IMR-90 (cell line): ENCODE data around the gene SREK1IP1. TPM values are rescaled to one million over a fixed set of nuclear protein-coding genes. Genes with fewer than 3 reads are reported as not detected.

Experiments used
- ATAC-seq: fragments of 200-7000 bp; cut with Tn5 transposase; 2 replicates; pipeline ENCODE4 v1.9.1; 2020; ENCODE audit warnings: low read depth, mild to moderate bottlenecking, moderate library complexity
- BruUV-seq: library from RNA; stranded (reverse); fragments of 400-500 nt; replicated peaks from 2 replicates; lab custom pipeline; 2021; lab: Mats Ljungman, UMichigan
- CTCF ChIA-PET: fragments of 300-600 bp; formaldehyde crosslinking; extraction: SDS; loops from one replicate; lab custom pipeline; 2021; ENCODE audit warnings: antibody characterized with exemption; lab: Yijun Ruan, JAX
- POLR2A ChIA-PET: fragments of 300-600 bp; sonication (Branson Sonifier 250); formaldehyde crosslinking; loops from one replicate; lab custom pipeline; 2022; ENCODE audit warnings: antibody characterized with exemption; ENCODE audit not compliant: unreplicated experiment; lab: Charles Lee
- DNase-seq: peaks from one replicate; pipeline ENCODE4 v3.0.0; 2013
- H2AFZ ChIP-seq: replicated peaks from 2 replicates; pipeline ENCODE3; 2013; ENCODE audit warnings: low read length, mild to moderate bottlenecking; ENCODE audit not compliant: poor library complexity
- H2AK5ac ChIP-seq: 2 replicates; pipeline ENCODE4 v1.6.1; 2013; ENCODE audit warnings: low read depth, low read length, inconsistent platforms
- H2AK9ac ChIP-seq: replicated peaks from 2 replicates; pipeline ENCODE3; 2013; ENCODE audit warnings: mild to moderate bottlenecking, low read depth, low read length, moderate library complexity; ENCODE audit not compliant: poor library complexity
- H2BK120ac ChIP-seq: 2 replicates; pipeline ENCODE4 v1.6.1; 2013; ENCODE audit warnings: low read depth, low read length, inconsistent platforms
- H2BK15ac ChIP-seq: 3 replicates; pipeline ENCODE4 v1.6.1; 2013; ENCODE audit warnings: low read depth, low read length, inconsistent platforms
- H2BK20ac ChIP-seq: 2 replicates; pipeline ENCODE4 v1.6.1; 2013; ENCODE audit warnings: low read depth, mild to moderate bottlenecking, inconsistent platforms, low read length, moderate library complexity
- H2BK5ac ChIP-seq: 2 replicates; pipeline ENCODE4 v1.6.1; 2013; ENCODE audit warnings: mild to moderate bottlenecking, low read depth, low read length, inconsistent platforms; ENCODE audit not compliant: poor library complexity, severe bottlenecking
- H3K14ac ChIP-seq: replicated peaks from 2 replicates; pipeline ENCODE4 v1.6.1; 2013; ENCODE audit warnings: low read depth, low read length, inconsistent platforms
- H3K18ac ChIP-seq: 2 replicates; pipeline ENCODE4 v1.6.1; 2013; ENCODE audit warnings: low read depth, low read length, control low read depth
- H3K23ac ChIP-seq: 2 replicates; pipeline ENCODE4 v1.6.1; 2013; ENCODE audit warnings: low read depth, low read length, inconsistent platforms
- H3K27ac ChIP-seq: 2 replicates; pipeline ENCODE4 v1.5.1; 2013; ENCODE audit warnings: mild to moderate bottlenecking, control low read depth, low read length; ENCODE audit not compliant: insufficient read depth
- H3K27me3 ChIP-seq: 2 replicates; pipeline ENCODE4 v1.6.1; 2013; ENCODE audit warnings: low read length; ENCODE audit not compliant: control insufficient read depth, insufficient read depth
- H3K36me3 ChIP-seq: 2 replicates; pipeline ENCODE4 v1.6.1; 2013; ENCODE audit warnings: low read length, mixed read lengths; ENCODE audit not compliant: control insufficient read depth, insufficient read depth
- H3K4ac ChIP-seq: 2 replicates; pipeline ENCODE4 v1.6.1; 2013; ENCODE audit warnings: low read depth, low read length, inconsistent platforms
- H3K4me1 ChIP-seq: 2 replicates; pipeline ENCODE4 v1.6.1; 2013; ENCODE audit warnings: low read length, mixed read lengths; ENCODE audit not compliant: control insufficient read depth, insufficient read depth
- H3K4me2 ChIP-seq: 2 replicates; pipeline ENCODE4 v1.6.1; 2013; ENCODE audit warnings: low read depth, mild to moderate bottlenecking, control low read depth, low read length, moderate library complexity
- H3K4me3 ChIP-seq: 2 replicates; pipeline ENCODE4 v1.5.1; 2013; ENCODE audit warnings: low read depth, mild to moderate bottlenecking, control low read depth, low read length, moderate library complexity; ENCODE audit not compliant: insufficient read depth
- H3K56ac ChIP-seq: 2 replicates; pipeline ENCODE4 v1.6.1; 2013; ENCODE audit warnings: low read length, inconsistent platforms; ENCODE audit not compliant: insufficient read depth; ENCODE audit errors: extremely low read depth
- H3K79me1 ChIP-seq, 2 experiments: 2 replicates each; pipeline ENCODE4 v1.6.1; 2013; ENCODE audit warnings: low read length in 2 of 2, inconsistent platforms in 1 of 2, low read depth in 1 of 2
- H3K9ac ChIP-seq: 2 replicates; pipeline ENCODE4 v1.6.1; 2013; ENCODE audit warnings: low read depth, low read length, control low read depth
- H3K9me1 ChIP-seq: 2 replicates; pipeline ENCODE4 v1.6.1; 2013; ENCODE audit warnings: low read length, inconsistent platforms; ENCODE audit not compliant: insufficient read depth
- H3K9me3 ChIP-seq: 2 replicates; pipeline ENCODE4 v1.6.1; 2013; ENCODE audit warnings: low read length; ENCODE audit not compliant: control insufficient read depth, insufficient read depth
- H4K20me1 ChIP-seq: 2 replicates; pipeline ENCODE4 v1.6.1; 2013; ENCODE audit warnings: low read length, inconsistent platforms; ENCODE audit not compliant: insufficient read depth
- H4K5ac ChIP-seq: 2 replicates; pipeline ENCODE4 v1.6.1; 2013; ENCODE audit warnings: mild to moderate bottlenecking, low read depth, low read length, control low read depth
- H4K8ac ChIP-seq, 2 experiments: 2 replicates each; pipeline ENCODE4 v1.6.1; 2013; ENCODE audit warnings: low read depth in 2 of 2, low read length in 2 of 2, control low read depth in 1 of 2, inconsistent platforms in 1 of 2
- H4K91ac ChIP-seq: 2 replicates; pipeline ENCODE4 v1.6.1; 2013; ENCODE audit warnings: low read depth, low read length, inconsistent platforms; ENCODE audit not compliant: insufficient read depth
- BHLHE40 ChIP-seq: fragments of 150-350 bp; IDR thresholded peaks from 2 replicates; pipeline ENCODE4 v1.6.1; 2016; ENCODE audit warnings: mild to moderate bottlenecking, low read depth, low read length
- CEBPB ChIP-seq: IDR thresholded peaks from 2 replicates; pipeline ENCODE4 v1.6.1; 2012; ENCODE audit warnings: low read depth, low read length, improper control_type of control experiment
- CHD1 ChIP-seq: IDR thresholded peaks from 2 replicates; pipeline ENCODE4 v1.6.1; 2012; ENCODE audit warnings: low read depth, low read length, improper control_type of control experiment
- CTCF ChIP-seq: conservative IDR thresholded peaks from 2 replicates; pipeline ENCODE4 v1.5.1; 2012; ENCODE audit warnings: mild to moderate bottlenecking, low read depth, low read length, improper control_type of control experiment
- ELK1 ChIP-seq: fragments of 150-350 bp; IDR thresholded peaks from 2 replicates; pipeline ENCODE4 v1.6.1; 2016; ENCODE audit warnings: low read depth, mild to moderate bottlenecking, low read length, moderate library complexity, borderline replicate concordance
- FOS ChIP-seq: fragments of 150-350 bp; IDR thresholded peaks from 2 replicates; pipeline ENCODE4 v1.6.1; 2016; ENCODE audit warnings: low read depth, low read length
- MAFK ChIP-seq: IDR thresholded peaks from 2 replicates; pipeline ENCODE4 v1.6.1; 2012; ENCODE audit warnings: low read depth, low read length, improper control_type of control experiment
- MAZ ChIP-seq: IDR thresholded peaks from 2 replicates; pipeline ENCODE4 v1.6.1; 2012; ENCODE audit warnings: low read depth, mild to moderate bottlenecking, low read length, improper control_type of control experiment, moderate library complexity, borderline replicate concordance
- MXI1 ChIP-seq: IDR thresholded peaks from 2 replicates; pipeline ENCODE4 v1.6.1; 2012; ENCODE audit warnings: low read depth, mild to moderate bottlenecking, low read length, moderate library complexity, borderline replicate concordance
- NFE2L2 ChIP-seq: fragments of 150-350 bp; IDR thresholded peaks from 2 replicates; pipeline ENCODE4 v1.6.1; 2016; ENCODE audit warnings: low read depth, mild to moderate bottlenecking, low read length
- POLR2A ChIP-seq: IDR thresholded peaks from 2 replicates; pipeline ENCODE4 v1.6.1; 2012; ENCODE audit warnings: mild to moderate bottlenecking, low read depth, low read length
- RAD21 ChIP-seq: IDR thresholded peaks from 2 replicates; pipeline ENCODE4 v1.6.1; 2012; ENCODE audit warnings: low read length, improper control_type of control experiment
- RCOR1 ChIP-seq: IDR thresholded peaks from 2 replicates; pipeline ENCODE4 v1.6.1; 2012; ENCODE audit warnings: mild to moderate bottlenecking, low read length, improper control_type of control experiment; ENCODE audit not compliant: insufficient replicate concordance
- RFX5 ChIP-seq: IDR thresholded peaks from 2 replicates; pipeline ENCODE4 v1.8.0; 2012; ENCODE audit warnings: low read depth, mild to moderate bottlenecking, low read length, moderate library complexity
- SMC3 ChIP-seq: fragments of 150-350 bp; IDR thresholded peaks from 2 replicates; pipeline ENCODE4 v1.6.1; 2016; ENCODE audit warnings: low read depth, mild to moderate bottlenecking, antibody characterized with exemption, low read length, moderate library complexity
- USF2 ChIP-seq: fragments of 150-350 bp; IDR thresholded peaks from 2 replicates; pipeline ENCODE4 v1.6.1; 2017; ENCODE audit warnings: mild to moderate bottlenecking, antibody characterized with exemption, low read length, low read depth
- WGBS, 2 experiments: methylation state at CpG; one replicate each; pipeline versions ENCODE4 v1.1.5 to v1.1.7; 2013; ENCODE audit warnings: missing lambda C conversion rate in 2 of 2; ENCODE audit not compliant: insufficient read length in 1 of 2; ENCODE audit errors: extremely low coverage in 2 of 2; 5-methylcytosine and 5-hydroxymethylcytosine counted together
- dilution Hi-C: fragments of 300-500 bp; cut with HindIII; formaldehyde crosslinking; loops from one replicate; pipeline ENCODE4 v1.14.3; 2018; ENCODE audit warnings: low sequenced_read_pairs; ENCODE audit not compliant: unreplicated experiment
- in situ Hi-C: fragments of 300-500 bp; cut with MboI; formaldehyde crosslinking; loops from 3 replicates; pipeline ENCODE4 v1.14.3; 2019; ENCODE audit warnings: low sequenced_read_pairs, inconsistent platforms, mixed read lengths
- intact Hi-C: fragments of 100-400 bp; cut with micrococcal nuclease; formaldehyde crosslinking; loops from 2 replicates; pipeline ENCODE4 v1.10.0; 2022
- polyA plus RNA-seq, 3 experiments: library from polyadenylated mRNA; depleted of rRNA; stranded (reverse); fragments of >200 nt; gene quantifications; 2 replicates each; pipeline ENCODE4 v1.2.3, GENCODE V29; 2012; ENCODE audit warnings: low replicate concordance in 1 of 3
- total RNA-seq: library from RNA; depleted of rRNA; stranded (reverse); fragments of >200 nt; gene quantifications from 2 replicates; pipeline ENCODE4 v1.2.3, GENCODE V29; 2012

SREK1IP1 gene
- total and polyA plus RNA-seq, 2 of the 4 experiments (the other 2 are of a cell fraction), result 3.3 to 6.5 TPM

GRCh38 chr5:64806537-64806936, 38.0 kb upstream of the SREK1IP1 start:
- no peak overlapping the region for H3K23ac ChIP-seq
- no peaks in the 10 kb centered on the region for H4K20me1 ChIP-seq
- no peak overlapping the region for H3K4me3 ChIP-seq
- H2BK5ac ChIP-seq, result no peak overlapping the region
- H2AK9ac ChIP-seq, result no peak overlapping the region
- ChIA-PET POLR2A (no interaction called here), CTCF (no interaction called here)
- WGBS, 2 experiments, result no CpG with 5 or more reads among the region's 2 CpGs
- intact Hi-C loops (no loop called here), in situ Hi-C loops (no loop called here), dilution Hi-C loops (no loop called here)
- no peaks in the 10 kb centered on the region for H3K27me3 ChIP-seq
- no peaks in the 10 kb centered on the region for H3K4me1 ChIP-seq
- no TSS peak for BruUV-seq
- H3K18ac ChIP-seq, result no peak overlapping the region
- H3K56ac ChIP-seq, result no peak overlapping the region
- no peak overlapping the region for H4K5ac ChIP-seq
- H3K4me2 ChIP-seq, result no peak overlapping the region
- H3K9me1 ChIP-seq, result no peaks in the 10 kb centered on the region
- H2AK5ac ChIP-seq, result no peak overlapping the region
- H3K14ac ChIP-seq, result no peak overlapping the region
- H3K9me3 ChIP-seq, result no peaks in the 10 kb centered on the region
- no peak overlapping the region for H3K4ac ChIP-seq
- no peak overlapping the region for H3K27ac ChIP-seq
- no peak overlapping the region for H2BK20ac ChIP-seq
- H2BK15ac ChIP-seq, result no peak overlapping the region
- H3K9ac ChIP-seq, result no peak overlapping the region
- DNase-seq (no peak), ATAC-seq (no peak)
- H2AFZ ChIP-seq, result no peak overlapping the region
- no peaks in the 10 kb centered on the region; the same call in 1 of the 2 replicates for H3K36me3 ChIP-seq
- no peak overlapping the region for H2BK120ac ChIP-seq
- H4K8ac ChIP-seq, result no peak overlapping the region
- H4K91ac ChIP-seq, result no peak overlapping the region
- TF ChIP-seq SMC3 (no peak), POLR2A (no peak), ELK1 (no peak), FOS (no peak), USF2 (no peak), NFE2L2 (no peak), CHD1 (no peak), RCOR1 (no peak), RFX5 (no peak), BHLHE40 (no peak), RAD21 (no peak), MXI1 (no peak), MAZ (no peak), MAFK (no peak), CTCF (no peak), CEBPB (no peak)
- H3K79me1 ChIP-seq, result no peaks in the 10 kb centered on the region
